Measurements from ENCODE around the gene AADAT.
"Not testable (repeated sequence)": the region's sequence is repeated elsewhere in the genome, so short reads cannot be mapped to it uniquely, and the experiment has no call there.

- not testable (repeated sequence) for TF ChIP-seq SMC3 (IDR thresholded peaks at IDR 0.05); CTCF (IDR thresholded peaks at IDR 0.05); POLR2A (IDR thresholded peaks at IDR 0.05; ENCODE audit: low read length); ZFP36 (IDR thresholded peaks at IDR 0.05; ENCODE audit: borderline replicate concordance, partially characterized antibody); HDAC2 (IDR thresholded peaks at IDR 0.05); USF2 (IDR thresholded peaks at IDR 0.05); CHD2 (IDR thresholded peaks at IDR 0.05; ENCODE audit: low read length, partially characterized antibody)
Measured at GRCh38 chr4:170046156-170046555, 43.6 kb downstream of the AADAT start.
